AG04450 (cell line): ENCODE data around the gene OXTR. TPM values are rescaled to one million over a fixed set of nuclear protein-coding genes. Genes with fewer than 3 reads are reported as not detected.

Experiments
- CTCF ChIA-PET: fragments of 300-600, 350-600 bp; formaldehyde crosslinking; extraction: SDS; loops from one replicate; lab custom pipeline; 2022; ENCODE audit warnings: antibody characterized with exemption, inconsistent platforms; lab: Charles Lee
- POLR2A ChIA-PET: fragments of 350-600 bp; formaldehyde crosslinking; extraction: SDS; loops from one replicate; lab custom pipeline; 2021; ENCODE audit warnings: antibody characterized with exemption, inconsistent platforms; lab: Yijun Ruan, JAX
- DNase-seq: peaks from one replicate; pipeline ENCODE4 v3.0.0-alpha.2; 2011; ENCODE audit warnings: low read depth, low spot score
- H3K27ac ChIP-seq: one replicate; pipeline ENCODE4 v1.5.1; 2012; ENCODE audit warnings: low read depth, low read length, control low read depth
- H3K27me3 ChIP-seq: one replicate; pipeline ENCODE4 v1.6.0; 2012; ENCODE audit warnings: low read length; ENCODE audit not compliant: control insufficient read depth, insufficient read depth
- H3K4me3 ChIP-seq: 2 replicates; pipeline ENCODE4 v1.5.1; 2011; ENCODE audit warnings: mild to moderate bottlenecking, low read depth, low read length, control low read depth
- H3K9me3 ChIP-seq: 2 replicates; pipeline ENCODE4 v1.5.1; 2012; ENCODE audit warnings: low read length; ENCODE audit not compliant: control insufficient read depth, insufficient read depth
- CTCF ChIP-seq: IDR thresholded peaks from 2 replicates; pipeline ENCODE4 v1.5.1; 2011; ENCODE audit warnings: low read depth, low read length, control low read depth, inconsistent platforms
- polyA plus RNA-seq: library from polyadenylated mRNA; depleted of rRNA; stranded (reverse); fragments of >200 nt; gene quantifications from 2 replicates; pipeline ENCODE4 v1.2.3, GENCODE V29; 2011

The OXTR gene
- polyA plus RNA-seq, 1 experiment, result 58.7 TPM

- no peak for DNase-seq
- POLR2A ChIA-PET, result no interaction called here
- H3K27me3 ChIP-seq, result peaks cover 2% of the 10 kb centered on the region
- CTCF ChIA-PET, result interaction anchor here (0.6 to 2.0 kb wide), 2 partner anchors 57 to 73 kb away, joined by 3 to 10 read pairs; partner anchors contain the start of gene OXTR
- no peak for TF ChIP-seq CTCF
- no peaks in the 10 kb centered on the region for H3K9me3 ChIP-seq
- no peak overlapping the region for H3K27ac ChIP-seq
- no peak overlapping the region for H3K4me3 ChIP-seq
These were observed 57.1 kb downstream of the OXTR start for GRCh38 chr3:8712045-8712907.

DNA sequence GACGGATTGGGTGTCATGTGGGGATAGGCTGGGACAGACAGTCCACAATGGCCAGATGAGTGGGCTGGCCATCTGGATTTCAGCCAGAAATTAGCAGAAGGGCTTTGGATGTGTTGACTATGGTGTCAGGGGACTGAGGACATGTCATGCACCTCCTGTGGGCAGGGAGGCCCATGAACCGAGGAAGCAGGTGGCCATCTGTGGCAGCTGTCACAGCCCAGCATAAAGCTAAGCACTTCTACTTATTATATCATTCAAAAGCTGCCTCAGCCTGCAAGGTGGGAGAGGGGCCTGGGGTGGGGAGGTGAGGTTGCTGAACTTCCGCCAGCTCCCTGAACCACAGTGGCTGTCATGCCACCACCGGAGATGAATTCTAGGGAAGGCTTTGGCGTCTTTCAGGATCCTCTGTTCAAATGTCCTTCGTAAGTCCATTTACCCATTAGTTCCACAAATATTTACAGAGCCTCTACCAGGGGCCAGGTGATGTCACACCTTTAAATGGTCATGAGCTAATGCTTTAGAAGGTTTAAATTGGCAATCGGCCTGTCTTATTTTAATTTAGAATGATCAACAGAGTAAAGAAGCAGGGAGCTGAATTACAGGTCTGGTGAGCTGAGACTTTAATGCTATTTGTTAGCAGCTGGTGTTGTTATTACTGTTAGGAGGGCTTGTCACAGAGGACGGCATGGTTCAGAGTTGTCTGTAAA lies 59.5 kb downstream of the OXTR start:
- Histone ChIP-seq H3K27me3 (peaks cover 2% of the 10 kb centered on the region), H3K9me3 (peaks cover 13% of the 10 kb centered on the region), H3K4me3 (no peak overlapping the region), H3K27ac (no peak overlapping the region)
- ChIA-PET CTCF (no interaction called here), POLR2A (no interaction called here)
- no peak for TF ChIP-seq CTCF
- no peak for DNase-seq

- no peak for TF ChIP-seq CTCF
- POLR2A ChIA-PET, result no interaction called here
- no peak overlapping the region for H3K27ac ChIP-seq
These were observed 60.1 kb downstream of the OXTR start for GRCh38 chr3:8709287-8709686.

GRCh38 chr3:8705575-8705974 lies 63.8 kb downstream of the OXTR start:
- CTCF ChIA-PET, result no interaction called here
- H3K27ac ChIP-seq, result no peak overlapping the region
- H3K9me3 ChIP-seq, result peaks cover 15% of the 10 kb centered on the region
- H3K4me3 ChIP-seq, result no peak overlapping the region
- DNase-seq, result no peak
- no peak for TF ChIP-seq CTCF
- peaks cover 2% of the 10 kb centered on the region for H3K27me3 ChIP-seq
- POLR2A ChIA-PET, result no interaction called here

More at GRCh38 chr3:8709287-8709686, 60.1 kb downstream of the OXTR start:
- Histone ChIP-seq H3K4me3 (no peak overlapping the region), H3K27me3 (peaks cover 2% of the 10 kb centered on the region), H3K9me3 (peaks cover 15% of the 10 kb centered on the region)
- CTCF ChIA-PET, result no interaction called here
- no peak for DNase-seq

- Histone ChIP-seq H3K27ac (no peak overlapping the region), H3K9me3 (peaks cover 15% of the 10 kb centered on the region), H3K27me3 (no peaks in the 10 kb centered on the region), H3K4me3 (no peak overlapping the region)
- CTCF ChIA-PET, result no interaction called here
- POLR2A ChIA-PET, result no interaction called here
- TF ChIP-seq CTCF, result peak; percentile 37; the same call in 1 of the 2 replicates
- no peak for DNase-seq
These were observed 66.9 kb downstream of the OXTR start for GRCh38 chr3:8702560-8702959.
